Activated CD8-positive, alpha-beta memory T cell treated with anti-CD3 and anti-CD28 coated beads for 1 hour (primary cell): ENCODE data around the gene AGPAT4.
"Not testable (repeated sequence)": the region's sequence is repeated elsewhere in the genome, so short reads cannot be mapped to it uniquely, and the experiment has no call there.

ENCODE experiments used
- DNase-seq, 2 donors: peaks; one replicate each; pipeline ENCODE4 v3.0.0-alpha.2; 2020; ENCODE audit warnings: low read depth in 1 of 2; ENCODE audit errors: extremely low read depth in 1 of 2

AGPAT4 gene

GRCh38 chr6:161273752-161274487 lies at the start of gene AGPAT4:
AGPAT4 (minus strand) TSS chr6:161274061; CDS start chr6:161232213, 41,848 bp downstream.
- peak; percentile 28 to 37 for DNase-seq

GRCh38 chr6:161319231-161319630 lies 45.4 kb upstream of the AGPAT4 start:
- no peak for DNase-seq

GRCh38 chr6:161318456-161318855 lies 44.6 kb upstream of the AGPAT4 start:
- DNase-seq, result no peak

DNA sequence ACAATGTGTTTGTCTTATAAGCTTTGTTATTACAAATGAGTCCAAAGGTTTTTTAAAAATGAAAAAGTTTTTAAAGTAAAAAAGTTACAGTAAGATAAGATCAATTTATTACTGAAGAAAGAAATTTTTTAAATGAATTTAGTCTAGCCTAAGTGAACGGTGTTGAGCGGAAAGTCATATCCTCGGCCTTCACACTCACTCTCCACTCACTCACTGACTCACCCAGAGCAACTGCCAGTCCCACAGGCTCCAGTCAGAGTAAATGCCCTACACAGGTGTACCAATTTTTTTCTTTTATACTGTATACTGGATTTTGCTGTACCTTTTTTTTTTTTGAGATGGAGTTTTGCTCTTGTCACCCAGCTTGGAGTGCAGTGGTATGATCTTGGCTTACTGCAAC lies 42.7 kb upstream of the AGPAT4 start:
- DNase-seq, result no peak

DNA sequence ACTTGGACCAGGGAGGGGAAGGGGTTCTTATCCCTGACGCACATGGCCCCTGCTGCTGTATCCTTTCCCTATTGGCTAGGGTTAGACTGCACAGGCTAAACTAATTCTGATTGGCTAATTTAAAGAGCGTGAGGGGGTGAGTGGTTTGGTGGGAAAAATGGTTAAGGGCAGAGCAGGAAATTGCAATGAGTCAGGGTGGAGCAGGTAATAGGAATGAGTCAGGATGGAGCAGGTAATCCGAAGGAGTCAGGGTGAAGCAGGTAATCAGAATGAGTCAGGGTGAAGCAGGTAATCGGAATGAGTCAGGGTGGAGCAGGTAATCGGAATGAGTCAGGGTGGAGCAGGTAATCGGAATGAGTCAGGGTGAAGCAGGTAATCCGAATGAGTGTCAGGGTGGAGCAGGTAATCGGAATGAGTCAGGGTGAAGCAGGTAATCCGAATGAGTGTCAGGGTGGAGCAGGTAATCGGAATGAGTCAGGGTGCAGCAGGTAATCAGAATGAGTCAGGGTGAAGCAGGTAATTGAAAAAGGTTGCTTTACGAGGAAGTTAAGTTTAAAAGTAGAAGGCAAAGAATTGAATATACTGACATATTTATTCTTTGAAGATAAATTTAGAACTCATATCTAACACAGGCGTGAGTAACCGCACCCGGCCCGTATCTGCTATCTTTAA lies 41.5 kb upstream of the AGPAT4 start:
- not testable (repeated sequence) for DNase-seq

GRCh38 chr6:161314541-161315245 lies 40.8 kb upstream of the AGPAT4 start:
- DNase-seq, result not testable (repeated sequence)

GRCh38 chr6:161313940-161314509 lies 40.2 kb upstream of the AGPAT4 start:
- DNase-seq, result no peak

- not testable (repeated sequence) for DNase-seq
Observed at GRCh38 chr6:161313475-161313874, 39.6 kb upstream of the AGPAT4 start.

DNA sequence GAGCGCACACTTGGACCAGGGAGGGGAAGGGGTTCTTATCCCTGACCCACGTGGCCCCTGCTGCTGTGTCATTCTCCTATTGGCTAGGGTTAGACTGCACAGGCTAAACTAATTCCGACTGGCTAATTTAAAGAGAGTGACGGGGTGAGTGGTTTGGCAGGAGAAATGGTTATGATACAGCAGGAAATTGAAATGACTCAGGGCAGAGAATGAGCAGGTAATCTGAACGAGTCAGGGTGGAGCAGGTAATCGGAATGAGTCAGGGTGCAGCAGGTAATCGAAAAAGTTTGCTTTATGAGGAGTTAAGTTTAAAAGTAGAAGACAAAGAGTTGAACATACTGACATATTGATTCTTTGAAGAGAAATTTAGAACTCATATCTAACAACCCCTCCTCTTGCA lies 35.9 kb upstream of the AGPAT4 start:
- not testable (repeated sequence) for DNase-seq

GRCh38 chr6:161308075-161308655 lies 34.3 kb upstream of the AGPAT4 start:
- DNase-seq, result no peak

DNA sequence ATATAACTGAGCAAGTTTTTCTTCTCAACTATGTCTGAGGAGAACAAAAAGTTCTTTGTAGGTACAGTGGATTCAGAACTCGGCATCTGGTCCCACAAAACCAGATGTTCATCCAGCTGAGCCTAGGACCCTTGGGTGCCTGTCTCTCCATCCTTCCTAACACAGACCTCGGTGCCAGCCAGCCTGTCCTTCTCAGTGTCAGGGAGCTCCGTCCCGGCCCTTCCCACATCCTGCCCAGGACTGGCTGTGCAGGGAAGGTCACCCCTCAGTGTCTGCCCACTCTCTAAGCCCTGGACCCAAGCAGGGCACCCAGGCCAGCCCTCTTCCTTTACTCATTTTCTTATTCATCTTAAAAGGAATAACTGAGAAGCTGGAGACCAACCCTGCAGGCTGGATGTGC lies 32.0 kb upstream of the AGPAT4 start:
- no peak for DNase-seq

DNA sequence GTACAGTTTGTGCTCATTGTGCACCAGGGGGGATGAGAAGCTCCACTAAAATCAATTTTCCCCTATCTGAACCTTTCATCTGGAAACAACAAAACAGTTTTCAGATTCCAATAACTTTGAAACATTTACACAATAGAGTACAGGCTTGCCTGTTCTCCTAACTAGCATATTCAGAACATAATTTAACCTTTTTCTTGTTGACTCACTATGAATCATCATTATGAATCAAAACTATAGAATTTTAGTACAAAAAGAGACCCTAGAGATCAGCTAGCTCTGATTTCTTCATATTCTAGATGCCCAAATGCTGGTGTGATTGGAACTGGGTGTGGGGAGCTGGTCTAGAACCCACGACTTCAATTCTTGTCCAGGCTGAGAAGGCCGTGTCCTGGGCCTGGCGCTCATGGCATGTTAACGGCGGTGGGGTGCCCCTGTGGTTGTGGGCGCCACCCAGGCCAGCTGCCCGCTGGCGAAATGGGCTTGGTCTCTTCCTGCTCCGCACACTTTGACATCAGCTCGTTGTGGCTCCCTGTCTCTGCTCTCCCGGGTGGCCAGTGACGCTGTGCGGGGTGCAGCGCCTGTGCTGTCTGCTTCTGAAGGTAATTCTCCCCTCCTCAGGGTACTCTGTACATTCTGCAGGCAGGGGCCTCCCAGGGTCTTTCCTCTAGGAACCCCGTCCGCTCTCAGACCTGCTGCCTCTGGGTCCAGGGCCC lies 29.9 kb upstream of the AGPAT4 start:
- no peak for DNase-seq

DNA sequence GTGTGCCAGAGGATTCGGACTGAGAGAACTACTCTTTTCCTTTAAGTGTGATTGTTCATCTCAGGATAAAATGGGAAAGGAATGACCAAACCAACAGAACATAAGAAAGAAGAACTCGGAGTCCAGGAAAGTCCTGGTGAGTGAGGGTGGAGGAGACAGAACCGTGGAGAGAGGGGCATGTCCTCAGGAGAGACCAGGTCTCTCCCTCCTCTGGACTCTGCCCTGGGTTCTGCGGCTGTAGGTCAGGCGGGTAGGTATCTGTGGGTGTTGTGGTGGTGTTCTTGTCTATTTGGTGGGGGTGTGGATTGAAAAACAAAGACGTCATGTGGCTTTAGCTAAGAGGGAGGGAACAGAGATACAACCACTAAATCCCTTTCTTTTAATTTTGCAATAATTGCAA lies 29.1 kb upstream of the AGPAT4 start:
- no peak for DNase-seq

DNA sequence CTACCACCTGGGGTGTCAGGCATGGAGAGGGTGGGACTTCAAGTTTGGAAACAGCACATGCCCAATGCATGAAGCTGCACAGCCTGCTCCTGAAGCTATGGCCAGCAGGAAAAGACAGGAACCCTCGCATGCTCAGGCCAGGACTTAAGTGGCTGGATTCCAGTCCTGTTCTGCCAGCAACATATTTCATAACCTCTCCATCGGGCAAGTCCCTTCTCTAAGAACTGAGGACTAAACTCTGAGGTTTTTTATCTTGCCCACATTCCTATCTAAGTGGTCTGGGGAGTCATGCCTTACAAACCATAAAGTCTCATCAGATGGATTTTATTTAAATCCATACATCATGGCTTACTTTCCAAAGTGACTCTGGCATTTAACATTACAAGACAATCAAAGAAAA lies 27.5 kb upstream of the AGPAT4 start:
- no peak for DNase-seq

DNA sequence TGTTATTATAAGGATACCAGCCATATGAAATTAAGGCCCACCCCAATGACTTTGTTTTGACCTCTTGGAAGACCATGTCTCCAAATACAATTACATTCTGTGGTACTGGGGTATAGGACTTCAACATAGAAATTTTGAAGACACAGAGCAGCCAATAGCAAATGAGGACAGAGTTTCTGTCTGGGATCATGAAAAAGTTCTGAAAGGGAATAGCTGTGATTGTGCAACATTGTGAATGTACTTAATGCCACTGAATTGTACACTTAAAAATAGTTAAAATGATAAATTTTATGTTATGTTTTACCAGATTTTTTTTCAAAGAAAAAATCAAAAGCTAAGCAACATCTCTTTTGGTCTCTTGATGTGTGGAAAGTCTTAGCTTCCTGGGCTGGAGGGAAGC lies 27.0 kb upstream of the AGPAT4 start:
- DNase-seq, result no peak

GRCh38 chr6:161299726-161300125 lies 25.9 kb upstream of the AGPAT4 start:
- no peak for DNase-seq

- DNase-seq, result no peak
Observed at GRCh38 chr6:161295784-161296183, 21.9 kb upstream of the AGPAT4 start.

DNA sequence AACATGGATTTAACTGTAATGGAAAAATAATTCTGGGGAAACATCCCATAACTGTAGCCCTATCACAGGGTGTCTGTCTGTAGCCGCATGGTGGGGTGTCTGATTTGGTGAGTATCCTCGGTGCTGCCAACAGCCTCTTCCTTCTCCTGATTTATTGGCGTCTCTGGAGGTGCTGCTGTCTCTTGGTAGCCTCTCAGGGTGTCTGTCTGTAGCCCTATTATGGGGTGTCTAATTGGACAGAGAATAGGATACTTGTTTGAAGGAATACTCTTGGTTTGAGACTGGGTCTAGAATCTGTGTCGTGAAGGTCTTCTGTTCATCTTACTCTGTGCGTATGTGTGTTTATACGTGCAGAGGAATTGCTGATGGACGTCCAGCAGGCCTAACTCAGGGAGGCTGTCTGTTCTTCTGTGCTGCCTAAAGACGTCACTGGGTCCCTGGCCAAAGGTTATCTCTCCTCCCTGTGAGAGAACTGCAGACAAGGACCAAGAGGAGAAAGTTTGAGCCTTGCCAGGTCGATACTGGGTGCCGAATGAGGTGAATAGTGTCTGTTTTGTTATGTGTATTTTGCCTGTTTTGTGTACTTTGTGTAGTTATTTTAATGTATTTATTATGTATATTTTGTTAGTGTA lies 18.9 kb upstream of the AGPAT4 start:
- DNase-seq, result no peak

DNA sequence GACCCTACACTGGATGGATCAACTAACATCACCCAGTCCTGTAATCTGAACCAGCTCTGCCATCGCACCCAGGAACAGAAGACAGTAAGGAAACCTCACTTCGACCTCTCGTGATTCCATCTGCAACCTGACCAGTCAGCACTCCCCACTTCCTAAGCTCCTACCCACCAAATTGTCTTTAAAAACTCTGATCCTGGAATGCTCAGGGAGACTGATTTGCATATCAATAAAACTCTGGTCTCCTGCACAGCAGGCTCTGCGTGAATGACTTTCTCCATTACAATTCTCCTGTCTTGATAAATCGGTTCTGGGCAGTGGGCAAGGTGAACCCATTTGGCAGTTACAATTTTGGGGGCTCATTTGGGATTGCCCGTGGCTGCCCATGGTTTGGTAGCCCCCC lies 18.3 kb upstream of the AGPAT4 start:
- no peak for DNase-seq

DNA sequence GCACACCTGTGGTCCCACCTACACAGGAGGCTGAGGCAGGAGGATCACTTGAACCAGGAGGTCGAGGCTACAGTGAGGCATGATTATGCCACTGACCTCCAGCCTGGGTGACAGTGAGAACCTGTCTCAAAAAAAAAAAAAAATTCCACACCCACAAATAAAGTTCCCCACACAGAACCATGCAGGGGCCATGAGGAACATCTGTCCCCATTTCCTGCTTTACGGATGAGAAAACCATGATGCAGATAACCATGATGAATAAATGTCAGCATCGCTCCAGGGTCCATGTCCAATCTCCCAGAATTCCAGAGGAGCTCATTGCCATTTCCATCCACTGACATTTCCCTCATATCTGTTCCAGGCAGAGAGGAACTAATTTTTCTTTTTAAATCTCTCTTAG lies 16.9 kb upstream of the AGPAT4 start:
- no peak for DNase-seq
